Astrocyte (in vitro differentiated cells and primary cell): ENCODE results near the gene ORM1. TPM values are rescaled to one million over a fixed set of nuclear protein-coding genes. Genes with fewer than 3 reads are reported as not detected.

Source experiments
- DNase-seq: peaks from one replicate; pipeline ENCODE4 v3.0.0-alpha.2; 2010; ENCODE audit warnings: low read depth
- FAIRE-seq: peaks from 2 replicates; lab custom pipeline; 2011; peaks lifted over from hg19 to GRCh38; lab: Jason Lieb, UNC
- H2AFZ ChIP-seq: 2 replicates; pipeline ENCODE4 v1.6.0; 2012; ENCODE audit warnings: low read depth, low read length, inconsistent platforms
- H3K27ac ChIP-seq: 2 replicates; pipeline ENCODE4 v1.5.1; 2011; ENCODE audit warnings: low read depth, low read length, inconsistent platforms
- H3K27me3 ChIP-seq: 2 replicates; pipeline ENCODE4 v1.6.0; 2011; ENCODE audit warnings: low read length, inconsistent platforms; ENCODE audit not compliant: insufficient read depth
- H3K36me3 ChIP-seq: 2 replicates; pipeline ENCODE4 v1.5.1; 2011; ENCODE audit warnings: low read length, inconsistent platforms; ENCODE audit not compliant: insufficient read depth
- H3K4me1 ChIP-seq: 2 replicates; pipeline ENCODE4 v1.5.1; 2011; ENCODE audit warnings: low read length, inconsistent platforms; ENCODE audit not compliant: insufficient read depth
- H3K4me2 ChIP-seq: 2 replicates; pipeline ENCODE4 v1.6.0; 2012; ENCODE audit warnings: low read length, inconsistent platforms
- H3K4me3 ChIP-seq: 2 replicates; pipeline ENCODE4 v1.5.1; 2011; ENCODE audit warnings: low read depth, mild to moderate bottlenecking, low read length, inconsistent platforms; ENCODE audit not compliant: insufficient read depth
- H3K79me2 ChIP-seq: 2 replicates; pipeline ENCODE4 v1.6.0; 2012; ENCODE audit warnings: mild to moderate bottlenecking, low read length, inconsistent platforms; ENCODE audit not compliant: insufficient read depth
- H3K9ac ChIP-seq: 2 replicates; pipeline ENCODE4 v1.6.0; 2012; ENCODE audit warnings: mild to moderate bottlenecking, low read length, inconsistent platforms
- H3K9me3 ChIP-seq: 2 replicates; pipeline ENCODE4 v1.5.1; 2012; ENCODE audit warnings: low read depth, mild to moderate bottlenecking, low read length, inconsistent platforms; ENCODE audit not compliant: insufficient read depth
- H4K20me1 ChIP-seq: 2 replicates; pipeline ENCODE4 v1.6.0; 2012; ENCODE audit warnings: low read length, inconsistent platforms; ENCODE audit not compliant: insufficient read depth
- H3K27ac Mint-ChIP-seq: one replicate; pipeline ENCODE4 v1.8.0; 2021; ENCODE audit warnings: mild to moderate bottlenecking, mixed read lengths; ENCODE audit not compliant: unreplicated experiment
- H3K27me3 Mint-ChIP-seq: one replicate; pipeline ENCODE4 v1.8.0; 2021; ENCODE audit warnings: low read depth, mixed read lengths; ENCODE audit not compliant: unreplicated experiment
- H3K36me3 Mint-ChIP-seq: one replicate; pipeline ENCODE4 v1.8.0; 2021; ENCODE audit warnings: low read depth, mixed read lengths; ENCODE audit not compliant: unreplicated experiment
- H3K4me1 Mint-ChIP-seq: one replicate; pipeline ENCODE4 v1.8.0; 2021; ENCODE audit warnings: low read depth, mixed read lengths; ENCODE audit not compliant: unreplicated experiment
- H3K4me3 Mint-ChIP-seq: one replicate; pipeline ENCODE4 v1.8.0; 2021; ENCODE audit warnings: mild to moderate bottlenecking, moderate library complexity, mixed read lengths; ENCODE audit not compliant: unreplicated experiment
- H3K9me3 Mint-ChIP-seq: one replicate; pipeline ENCODE4 v1.8.0; 2021; ENCODE audit warnings: mild to moderate bottlenecking, mixed read lengths; ENCODE audit not compliant: unreplicated experiment
- CTCF ChIP-seq: IDR thresholded peaks from 2 replicates; pipeline ENCODE4 v1.5.1; 2011; ENCODE audit warnings: low read depth, mild to moderate bottlenecking, inconsistent platforms, low read length, moderate library complexity; ENCODE audit not compliant: insufficient read depth
- EZH2 ChIP-seq: IDR thresholded peaks from 2 replicates; pipeline ENCODE4 v1.6.1; 2012; ENCODE audit warnings: mild to moderate bottlenecking, low read length, inconsistent platforms; ENCODE audit not compliant: insufficient read depth
- total RNA-seq: library from RNA; stranded (reverse); gene quantifications from 2 replicates; pipeline ENCODE4 v1.2.1, GENCODE V29; 2021

The ORM1 gene
- total RNA-seq, 1 donor from 2014 or later, result not detected

DNA sequence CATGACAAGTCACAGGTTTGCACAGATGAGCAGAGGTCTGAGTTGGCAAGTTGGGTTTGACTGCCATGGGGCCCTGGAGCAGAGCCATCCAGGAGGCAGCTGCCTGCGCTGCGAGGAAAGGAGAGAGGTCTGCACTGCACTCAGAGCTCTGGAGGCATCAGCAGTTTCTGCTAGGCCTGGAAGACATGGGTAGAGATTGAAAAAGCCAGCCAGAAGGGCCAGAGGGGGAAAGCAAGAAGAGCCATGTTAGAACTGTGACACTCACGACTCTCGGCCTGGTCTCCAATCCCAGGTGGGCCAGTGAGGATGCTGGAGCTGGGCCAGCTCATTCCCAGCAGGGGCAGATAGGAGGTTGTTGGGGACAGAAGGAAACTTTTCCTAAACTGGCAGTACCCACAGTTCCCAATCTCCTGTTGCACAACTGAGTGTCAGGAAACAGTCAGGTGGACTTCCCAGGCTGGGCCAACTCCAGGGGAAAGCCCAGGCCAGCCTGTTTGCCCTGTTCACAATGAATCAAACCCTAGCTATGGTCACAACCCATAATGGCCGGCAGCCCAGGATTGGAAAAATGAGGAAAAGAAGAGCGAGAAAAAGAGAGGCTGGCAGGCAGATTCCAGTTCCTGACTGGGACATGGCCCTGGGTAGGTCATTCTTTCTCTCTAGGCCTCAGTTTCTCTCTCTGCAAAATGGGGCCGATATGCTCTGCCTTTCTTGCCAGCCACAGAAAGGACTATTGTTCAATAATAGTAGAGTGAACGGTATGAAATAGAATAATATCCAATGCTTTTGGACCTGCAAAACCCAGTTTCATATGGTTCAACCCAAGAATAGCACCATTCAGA is 7.8 kb upstream of the ORM1 start:
- DNase-seq (no peak), FAIRE-seq (no peak)
- Histone ChIP-seq H3K4me1 (peaks cover 3% of the 10 kb centered on the region), H2AFZ (no peak overlapping the region), H3K9me3 (no peaks in the 10 kb centered on the region), H3K36me3 (no peaks in the 10 kb centered on the region), H3K4me3 (no peak overlapping the region), H4K20me1 (no peaks in the 10 kb centered on the region), H3K79me2 (no peaks in the 10 kb centered on the region), H3K9ac (no peak overlapping the region), H3K4me2 (no peak overlapping the region), H3K27ac (no peak overlapping the region), H3K27me3 (no peaks in the 10 kb centered on the region)
- TF ChIP-seq CTCF (no peak), EZH2 (no peak)
- Mint-ChIP-seq H3K9me3 (peaks cover 5% of the 10 kb centered on the region), H3K36me3 (peaks cover 13% of the 10 kb centered on the region), H3K27me3 (peaks cover 5% of the 10 kb centered on the region), H3K27ac (no peak overlapping the region), H3K4me3 (no peak overlapping the region), H3K4me1 (peaks cover 4% of the 10 kb centered on the region)

DNA sequence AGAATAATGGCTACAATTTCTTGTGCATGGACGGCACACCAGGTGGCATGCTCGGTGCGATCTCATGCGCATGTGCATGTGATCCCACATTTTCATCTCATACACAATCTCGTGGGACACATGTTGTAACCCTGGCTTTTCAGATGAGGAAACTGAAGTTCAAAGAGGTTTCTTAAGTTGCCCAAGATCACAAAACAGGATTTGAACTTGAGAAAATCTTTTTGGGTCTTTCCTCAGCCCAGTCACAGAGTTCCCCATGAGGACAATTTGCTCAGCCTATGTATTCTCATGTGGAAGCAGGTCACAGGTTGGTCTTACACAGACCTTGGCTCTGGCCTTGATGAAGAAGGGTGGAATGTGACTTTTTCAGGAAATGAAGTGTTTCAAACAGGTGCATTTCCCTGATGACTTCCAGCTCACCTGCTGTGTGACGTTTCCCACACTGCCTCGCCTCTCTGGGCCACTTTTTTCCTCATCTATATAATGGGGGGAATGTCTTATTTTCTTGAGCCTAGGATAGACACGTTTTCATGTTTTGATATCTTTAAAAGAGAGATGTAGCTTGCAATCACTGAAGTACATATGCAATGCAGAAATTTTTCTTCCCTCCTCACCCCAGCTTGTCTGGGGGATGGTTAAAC is 7.1 kb upstream of the ORM1 start:
- no peak overlapping the region for H3K4me3 Mint-ChIP-seq
- H3K4me2 ChIP-seq, result no peak overlapping the region
- no peaks in the 10 kb centered on the region for H4K20me1 ChIP-seq
- no peaks in the 10 kb centered on the region for H3K27me3 ChIP-seq
- H3K9me3 Mint-ChIP-seq, result peaks cover 5% of the 10 kb centered on the region
- no peak overlapping the region for H3K27ac ChIP-seq
- H2AFZ ChIP-seq, result no peak overlapping the region
- peaks cover 5% of the 10 kb centered on the region for H3K27me3 Mint-ChIP-seq
- H3K27ac Mint-ChIP-seq, result no peak overlapping the region
- peaks cover 3% of the 10 kb centered on the region for H3K4me1 ChIP-seq
- no peak overlapping the region for H3K4me3 ChIP-seq
- peaks cover 4% of the 10 kb centered on the region for H3K4me1 Mint-ChIP-seq
- H3K36me3 Mint-ChIP-seq, result peaks cover 9% of the 10 kb centered on the region
- FAIRE-seq (no peak), DNase-seq (no peak)
- H3K9me3 ChIP-seq, result no peaks in the 10 kb centered on the region
- H3K79me2 ChIP-seq, result no peaks in the 10 kb centered on the region
- H3K36me3 ChIP-seq, result no peaks in the 10 kb centered on the region
- TF ChIP-seq CTCF, result no peak
- no peak for TF ChIP-seq EZH2
- no peak overlapping the region for H3K9ac ChIP-seq
